Activated CD4-positive, CD25-positive, alpha-beta regulatory T cell treated with anti-CD3 and anti-CD28 coated beads, Interleukin-2, amount 50 U/mL, for 24 hours (primary cell): ENCODE results near the gene SHF.

Source experiments
- ATAC-seq, 2 donors: fragments of 150-1000 bp; cut with Tn5 transposase; one replicate each; pipeline ENCODE4 v1.10.0; 2021; ENCODE audit warnings: mild to moderate bottlenecking in 1 of 2, moderate library complexity in 1 of 2

SHF gene

GRCh38 chr15:45121706-45122417 is 65.9 kb downstream of the SHF start:
- no peak for ATAC-seq

- ATAC-seq, result no peak
Observed at GRCh38 chr15:45121020-45121419, 66.7 kb downstream of the SHF start.

- ATAC-seq, result no peak
Observed at GRCh38 chr15:45120081-45120972, 67.4 kb downstream of the SHF start.

- no peak for ATAC-seq
Observed at GRCh38 chr15:45118996-45119395, 68.8 kb downstream of the SHF start.

- peak; percentile 97 to 98 for ATAC-seq
Observed at GRCh38 chr15:45118131-45118588, 69.6 kb downstream of the SHF start.

- peak in 1 of 2 donors; percentile 4 for ATAC-seq
Observed at GRCh38 chr15:45117308-45118130, 70.2 kb downstream of the SHF start.
